ENCODE data around the gene CERS6.

- TF ChIP-seq CTCF (IDR thresholded peaks at IDR 0.05 in 8 of 11, conservative IDR thresholded peaks at IDR 0.05 in 3 of 11) (no peak), POLR2AphosphoS5 (IDR thresholded peaks at IDR 0.05) (no peak)
Measured at GRCh38 chr2:168584911-168585310, 128.8 kb downstream of the CERS6 start.

Data from spleen (tissue), 7 donors.